Adrenal gland (tissue), 12 donors: ENCODE measurements around the gene IFI27L1. TPM values are rescaled to one million over a fixed set of nuclear protein-coding genes. Genes with fewer than 3 reads are reported as not detected.
A peak's percentile ranks its signal among the peaks of the same experiment; 100 is the strongest.

Experiments
- DNase-seq, 7 donors: peaks; one replicate each; pipeline ENCODE4 v3.0.0-alpha.2; 2019 to 2020
- H3K27ac ChIP-seq, 5 donors: fragments of 200-600 bp; sonication (generic) in 4 of 5; 1 replicate in 3 of 5; 2 replicates in 2 of 5; pipeline versions ENCODE4 v1.5.1 to v1.8.0; 2016 to 2020; ENCODE audit warnings: mild to moderate bottlenecking in 1 of 5
- H3K27me3 ChIP-seq: fragments of 200-600 bp; 2 replicates; pipeline ENCODE4 v1.8.0; 2021
- H3K36me3 ChIP-seq, 2 donors: fragments of 200-600 bp; replicated peaks in 1 of 2; 1 replicate in 1 of 2; 2 replicates in 1 of 2; pipeline versions ENCODE4 v1.5.1 to v1.8.0; 2018 to 2022
- H3K4me1 ChIP-seq, 2 donors: fragments of 200-600 bp; replicated peaks in 1 of 2; 1 replicate in 1 of 2; 2 replicates in 1 of 2; pipeline versions ENCODE4 v1.5.1 to v1.8.0; 2018 to 2021
- H3K4me3 ChIP-seq, 4 donors: fragments of 200-600 bp; sonication (generic) in 3 of 4; one replicate each; pipeline ENCODE4 v1.5.1; 2016 to 2018
- H3K9me3 ChIP-seq, 3 donors: fragments of 200-600 bp; sonication (generic) in 1 of 3; replicated peaks in 1 of 3; 1 replicate in 2 of 3; 2 replicates in 1 of 3; pipeline versions ENCODE4 v1.5.1 to v1.8.0; 2016 to 2021
- POLR2A ChIP-seq, 2 donors: fragments of 450-650 bp; IDR thresholded peaks; one replicate each; pipeline ENCODE4 v1.6.1; 2017; ENCODE audit warnings: antibody characterized with exemption in 2 of 2, mild to moderate bottlenecking in 2 of 2, moderate library complexity in 1 of 2
- WGBS, 4 donors: extraction: QIAGEN DNeasy Blood & Tissue Kit in 2 of 4; methylation state at CpG; one replicate each; pipeline versions ENCODE4 v1.1.5 to v1.1.7; 2013 to 2017; 5-methylcytosine and 5-hydroxymethylcytosine counted together
- intact Hi-C, 2 donors: fragments of 100-400 bp; cut with DNase I; formaldehyde crosslinking; loops; one replicate each; pipeline versions ENCODE4 v1.14.1 to v1.15.0; 2022 to 2023
- polyA plus RNA-seq, 3 donors: library from polyadenylated mRNA; stranded (reverse); fragments of 200-250 nt in 2 of 3; fragments of 350-450 nt in 1 of 3; fragmentation: Illumina TruSeq in 1 of 3; extraction: RNeasy Lipid Tissue Mini Kit (QIAGEN cat#74804) in 1 of 3; gene quantifications; one replicate each; pipeline ENCODE4 v1.2.3, GENCODE V29; 2013 to 2014
- total RNA-seq, 9 donors: library from RNA; depleted of rRNA in 4 of 9; stranded (reverse); fragments of >200 nt in 4 of 9; fragments of 120-200 nt in 1 of 9; fragmentation: NEBNext Ultra II Directional in 1 of 9; extraction: Animal tissue kit (Norgen Biotek cat#: 25700) in 1 of 9; gene quantifications; one replicate each; pipeline versions ENCODE4 v1.1.0 to v1.2.4, GENCODE V29; 2013 to 2023
- TF ChIP-seq, protein P1 (sequence below), 6 experiments: fragments of 450-650 bp in 4 of 6; fragments of 200-600 bp in 2 of 6; sonication (generic) in 1 of 6; IDR thresholded peaks; 1 replicate in 5 of 6; 2 replicates in 1 of 6; pipeline versions ENCODE4 v1.5.1 to v1.8.0; 2016 to 2021; ENCODE audit warnings: antibody characterized with exemption in 6 of 6, mild to moderate bottlenecking in 2 of 6, moderate library complexity in 1 of 6
- donor health status: healthy with polysubstance abuse.
- donor health status: Bipolar disorder and iron deficiency.
- donor health status: DM: yes; HTN: yes; CAD: no.
- donor health status: DM: no; HTN: no; CAD: no.
- donor health status: DM: no; HTN: no; CAD: no.
- donor health status: DM: yes; HTN: yes; CAD: no.

IFI27L1 gene
- total and polyA plus RNA-seq, 12 donors = 39.7 to 233 (median 68.7) TPM

GRCh38 chr14:94099006-94099405 is 17.9 kb downstream of the IFI27L1 start:
- no peaks in the 10 kb centered on the region for H3K27me3 ChIP-seq
- no peak overlapping the region for H3K27ac ChIP-seq
- peaks cover 0 to 7% of the 10 kb centered on the region in 2 donors for H3K36me3 ChIP-seq
- intact Hi-C loops = no loop called here
- H3K4me3 ChIP-seq = no peak overlapping the region
- peaks cover 0 to 4% of the 10 kb centered on the region in 2 donors for H3K4me1 ChIP-seq
- H3K9me3 ChIP-seq = no peaks in the 10 kb centered on the region
- TF ChIP-seq POLR2A (IDR thresholded peaks at IDR 0.05) = no peak
- TF ChIP-seq, protein P1, sequence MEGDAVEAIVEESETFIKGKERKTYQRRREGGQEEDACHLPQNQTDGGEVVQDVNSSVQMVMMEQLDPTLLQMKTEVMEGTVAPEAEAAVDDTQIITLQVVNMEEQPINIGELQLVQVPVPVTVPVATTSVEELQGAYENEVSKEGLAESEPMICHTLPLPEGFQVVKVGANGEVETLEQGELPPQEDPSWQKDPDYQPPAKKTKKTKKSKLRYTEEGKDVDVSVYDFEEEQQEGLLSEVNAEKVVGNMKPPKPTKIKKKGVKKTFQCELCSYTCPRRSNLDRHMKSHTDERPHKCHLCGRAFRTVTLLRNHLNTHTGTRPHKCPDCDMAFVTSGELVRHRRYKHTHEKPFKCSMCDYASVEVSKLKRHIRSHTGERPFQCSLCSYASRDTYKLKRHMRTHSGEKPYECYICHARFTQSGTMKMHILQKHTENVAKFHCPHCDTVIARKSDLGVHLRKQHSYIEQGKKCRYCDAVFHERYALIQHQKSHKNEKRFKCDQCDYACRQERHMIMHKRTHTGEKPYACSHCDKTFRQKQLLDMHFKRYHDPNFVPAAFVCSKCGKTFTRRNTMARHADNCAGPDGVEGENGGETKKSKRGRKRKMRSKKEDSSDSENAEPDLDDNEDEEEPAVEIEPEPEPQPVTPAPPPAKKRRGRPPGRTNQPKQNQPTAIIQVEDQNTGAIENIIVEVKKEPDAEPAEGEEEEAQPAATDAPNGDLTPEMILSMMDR (IDR thresholded peaks at IDR 0.05) = no peak
- WGBS, 4 donors = 76 to 97% (median 89%) methylated on average over 6 of the region's 6 CpGs
- DNase-seq = peak in 1 of 7 donors; percentile 35

GRCh38 chr14:94100847-94101246 is 19.7 kb downstream of the IFI27L1 start:
- Histone ChIP-seq H3K27me3 (no peaks in the 10 kb centered on the region), H3K4me1 (peaks cover 0 to 4% of the 10 kb centered on the region in 2 donors), H3K36me3 (peaks cover 0 to 7% of the 10 kb centered on the region in 2 donors), H3K9me3 (no peaks in the 10 kb centered on the region), H3K27ac (peak overlapping the region in 3 of 5 donors; percentile 28 to 50 (median 38)), H3K4me3 (no peak overlapping the region)
- 47 to 79% (median 59%) methylated on average over 4 of the region's 4 CpGs for WGBS, 4 donors
- intact Hi-C loops = no loop called here
- peak in 1 of 2 donors; percentile 15 for TF ChIP-seq POLR2A (IDR thresholded peaks at IDR 0.05)
- TF ChIP-seq, protein P1 (IDR thresholded peaks at IDR 0.05) = no peak
- peak; percentile 68 to 87 (median 82) for DNase-seq

- no peak for DNase-seq
- Histone ChIP-seq H3K4me1 (peaks cover 0 to 4% of the 10 kb centered on the region in 2 donors), H3K27ac (peak overlapping the region in 1 of 5 donors; percentile 38), H3K36me3 (peaks cover 0 to 7% of the 10 kb centered on the region in 2 donors), H3K9me3 (no peaks in the 10 kb centered on the region), H3K27me3 (no peaks in the 10 kb centered on the region), H3K4me3 (no peak overlapping the region)
- intact Hi-C loops = no loop called here
- TF ChIP-seq POLR2A (IDR thresholded peaks at IDR 0.05) = no peak
- TF ChIP-seq, protein P1 (IDR thresholded peaks at IDR 0.05) = no peak
- 93 to 98% (median 95%) methylated on average over 8 to 10 of the region's 10 CpGs for WGBS, 4 donors
Observed at GRCh38 chr14:94101748-94102147, 20.6 kb downstream of the IFI27L1 start.

- Histone ChIP-seq H3K4me1 (peaks cover 0 to 4% of the 10 kb centered on the region in 2 donors), H3K27me3 (no peaks in the 10 kb centered on the region), H3K9me3 (no peaks in the 10 kb centered on the region), H3K4me3 (no peak overlapping the region), H3K27ac (no peak overlapping the region), H3K36me3 (no peaks in the 10 kb centered on the region)
- TF ChIP-seq, protein P1 (IDR thresholded peaks at IDR 0.05) = no peak
- TF ChIP-seq POLR2A (IDR thresholded peaks at IDR 0.05) = no peak
- intact Hi-C loops = no loop called here
- WGBS, 4 donors = 79 to 88% (median 86%) methylated on average over 7 to 8 of the region's 8 CpGs
- no peak for DNase-seq
Observed at GRCh38 chr14:94102768-94103482, 21.8 kb downstream of the IFI27L1 start.
